GOT3 (cell line): ENCODE results near the gene NUPR1.
"Not testable (repeated sequence)": the region's sequence is repeated elsewhere in the genome, so short reads cannot be mapped to it uniquely, and the experiment has no call there.

Source experiments
- DNase-seq: peaks from one replicate; lab custom pipeline; 2025; ENCODE audit warnings: mixed read lengths; lab: John Stamatoyannopoulos, UW

Gene NUPR1

GRCh38 chr16:28538733-28539596, at the start of gene NUPR1:
Gene NUPR1 (minus strand): TSS chr16:28538974. CDS start chr16:28538907, 67 bp downstream.
- DNase-seq, result peak; percentile 72

DNA sequence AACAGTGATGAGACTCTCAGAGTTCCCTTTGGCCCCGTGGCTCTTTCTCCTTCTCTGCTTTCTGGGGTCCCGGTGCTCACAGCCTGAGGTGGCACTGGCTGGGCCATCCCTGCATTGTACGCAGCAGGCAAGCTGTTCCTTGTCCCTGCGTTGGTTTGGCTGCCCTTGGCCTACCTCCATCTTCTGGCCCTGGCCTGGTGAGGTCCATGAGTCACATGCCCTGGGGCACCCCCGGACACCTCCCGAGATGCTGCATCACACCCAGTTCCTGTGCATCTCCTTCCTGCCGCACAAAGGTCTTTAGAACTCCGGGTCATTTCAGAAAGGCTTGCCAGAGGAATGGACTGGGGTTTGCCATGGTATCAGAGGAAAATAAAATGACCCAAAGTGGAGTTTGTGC, 48.6 kb upstream of the NUPR1 start:
- DNase-seq, result no peak

- DNase-seq, result no peak
Observed at GRCh38 chr16:28586466-28586865, 47.7 kb upstream of the NUPR1 start.

GRCh38 chr16:28585674-28586073, 46.9 kb upstream of the NUPR1 start:
- DNase-seq, result no peak

DNA sequence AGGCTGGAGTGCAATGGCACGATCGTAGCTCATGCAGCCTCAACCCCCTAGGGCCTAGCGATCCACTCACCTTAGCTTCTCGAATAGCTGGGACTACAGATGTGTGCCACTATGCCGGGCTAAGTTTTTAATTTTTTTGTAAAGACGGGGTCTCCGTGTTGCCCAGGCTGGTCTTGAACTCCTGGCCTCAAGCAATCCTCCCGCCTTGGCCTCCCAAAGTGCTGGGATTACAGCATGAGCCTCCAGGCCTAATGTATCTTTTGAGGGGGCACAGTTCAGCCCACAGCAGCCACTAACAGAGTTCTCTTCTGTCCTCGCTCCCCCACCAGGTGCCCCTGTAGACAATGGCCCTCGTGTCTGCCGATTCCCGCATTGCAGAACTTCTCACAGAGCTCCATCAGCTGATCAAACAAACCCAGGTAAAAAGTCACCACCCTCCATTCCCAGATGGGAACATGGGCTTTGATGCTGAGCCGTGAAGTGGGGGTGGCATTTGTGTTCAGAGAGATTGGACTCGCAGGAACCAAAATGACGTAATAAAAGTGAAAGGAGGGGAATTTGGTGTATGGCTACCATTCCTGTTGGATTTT, 42.0 kb upstream of the NUPR1 start:
- no peak for DNase-seq

- DNase-seq, result no peak
Observed at GRCh38 chr16:28575446-28576109, 36.8 kb upstream of the NUPR1 start.

DNA sequence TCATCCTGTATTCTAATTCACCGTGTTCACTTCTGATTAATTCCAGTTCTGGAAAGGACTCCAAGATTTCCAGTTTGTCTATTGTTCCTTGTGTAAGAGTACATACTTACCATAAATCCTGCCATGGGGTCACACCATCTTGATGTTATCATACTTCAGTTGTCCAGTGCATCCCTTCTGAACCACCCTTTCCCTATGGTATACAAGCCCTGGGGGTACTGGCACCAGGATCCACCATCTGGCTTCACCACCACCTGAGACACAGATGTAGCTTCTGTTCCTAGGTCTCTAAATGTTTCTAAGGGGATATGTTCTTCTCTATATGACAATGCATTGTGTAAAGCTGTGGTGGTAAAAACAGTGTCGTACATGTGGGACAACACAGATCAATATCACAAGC, 36.2 kb upstream of the NUPR1 start:
- DNase-seq, result no peak

GRCh38 chr16:28573738-28574718, 35.3 kb upstream of the NUPR1 start:
- DNase-seq, result no peak

- DNase-seq, result no peak
Observed at GRCh38 chr16:28572696-28573510, 34.1 kb upstream of the NUPR1 start.

- DNase-seq, result no peak
Observed at GRCh38 chr16:28569968-28570752, 31.4 kb upstream of the NUPR1 start.

- no peak for DNase-seq
Observed at GRCh38 chr16:28569021-28569420, 30.2 kb upstream of the NUPR1 start.

GRCh38 chr16:28567292-28567691, 28.5 kb upstream of the NUPR1 start:
- DNase-seq, result no peak

- not testable (repeated sequence) for DNase-seq
Observed at GRCh38 chr16:28566233-28566925, 27.6 kb upstream of the NUPR1 start.

GRCh38 chr16:28563218-28563617, 24.4 kb upstream of the NUPR1 start:
- no peak for DNase-seq

GRCh38 chr16:28562199-28562598, 23.4 kb upstream of the NUPR1 start:
- DNase-seq, result no peak

- no peak for DNase-seq
Observed at GRCh38 chr16:28561557-28562187, 22.9 kb upstream of the NUPR1 start.

DNA sequence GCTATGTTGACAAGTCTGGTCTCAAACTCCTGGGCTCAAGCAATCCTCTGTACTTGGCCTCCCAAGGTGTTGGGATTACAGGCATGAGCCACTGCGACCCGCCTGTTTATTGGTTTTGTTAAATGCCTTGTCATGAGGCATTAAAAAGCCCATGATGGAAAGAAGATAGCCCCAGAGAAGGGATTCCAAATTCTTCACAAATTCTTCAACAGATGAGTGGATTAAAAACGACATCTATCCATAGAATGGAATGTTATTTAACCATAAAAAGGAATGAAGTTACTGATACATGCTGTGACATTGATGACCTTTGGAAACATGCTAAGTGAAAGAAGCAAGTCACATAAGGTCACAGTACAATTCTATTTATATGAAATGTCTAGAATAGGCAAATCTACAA, 19.7 kb upstream of the NUPR1 start:
- no peak for DNase-seq

GRCh38 chr16:28556914-28557320, 18.1 kb upstream of the NUPR1 start:
- DNase-seq, result no peak

DNA sequence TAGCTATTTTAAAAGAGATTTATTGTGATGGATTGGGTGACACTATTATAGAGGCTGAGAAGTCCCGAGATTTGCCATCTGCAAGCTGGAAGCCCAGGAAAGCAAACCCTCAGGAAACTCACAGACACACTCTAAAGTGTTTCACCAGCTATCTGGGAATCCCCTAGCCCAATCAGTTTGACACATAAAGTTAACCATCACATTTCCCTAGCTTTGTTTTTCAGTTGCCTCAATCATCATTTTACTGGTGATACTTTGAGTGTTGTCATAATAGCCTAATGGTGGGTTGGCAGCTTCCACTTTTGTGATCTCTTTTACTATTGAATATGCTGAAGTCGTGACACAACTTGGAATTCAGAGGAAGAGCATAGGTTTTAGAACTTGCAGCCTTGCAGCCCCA, 16.8 kb upstream of the NUPR1 start:
- no peak for DNase-seq
